Gastrocnemius medialis (tissue), 4 donors: ENCODE measurements around the gene COL21A1. TPM values are rescaled to one million over a fixed set of nuclear protein-coding genes. Genes with fewer than 3 reads are reported as not detected.

Experiments
- ATAC-seq, 2 donors: fragments of 150-250 bp; one replicate each; pipeline ENCODE4 v1.9.1; 2016
- DNase-seq, 2 donors: peaks; one replicate each; pipeline ENCODE4 v3.0.0-alpha.2; 2019
- H3K27ac ChIP-seq, 4 donors: fragments of 200-600 bp; sonication (generic); 1 replicate in 1 of 4; 2 replicates in 3 of 4; pipeline ENCODE4 v1.5.1; 2016 to 2018; ENCODE audit warnings: mild to moderate bottlenecking in 2 of 4, moderate library complexity in 1 of 4
- H3K27me3 ChIP-seq, 3 donors: fragments of 200-600 bp; sonication (generic) in 2 of 3; 1 replicate in 1 of 3; 2 replicates in 2 of 3; pipeline versions ENCODE4 v1.5.1 to v1.6.0; 2016 to 2019; ENCODE audit warnings: mild to moderate bottlenecking in 1 of 3, moderate library complexity in 1 of 3
- H3K36me3 ChIP-seq, 2 donors: fragments of 200-600 bp; sonication (generic) in 1 of 2; one replicate each; pipeline ENCODE4 v1.5.1; 2017 to 2018
- H3K4me1 ChIP-seq, 2 donors: fragments of 200-600 bp; sonication (generic) in 1 of 2; one replicate each; pipeline ENCODE4 v1.5.1; 2016 to 2017; ENCODE audit warnings: mild to moderate bottlenecking in 2 of 2
- H3K4me3 ChIP-seq, 4 donors: fragments of 200-600 bp; sonication (generic) in 3 of 4; 1 replicate in 1 of 4; 2 replicates in 3 of 4; pipeline ENCODE4 v1.5.1; 2016 to 2019; ENCODE audit warnings: mild to moderate bottlenecking in 2 of 4
- H3K9me3 ChIP-seq, 3 donors: fragments of 200-600 bp; sonication (generic) in 2 of 3; 1 replicate in 1 of 3; 2 replicates in 2 of 3; pipeline ENCODE4 v1.5.1; 2016 to 2019
- CTCF ChIP-seq, 5 experiments: fragments of 450-650 bp in 3 of 5; fragments of 200-600 bp in 2 of 5; sonication (generic) in 2 of 5; IDR thresholded peaks in 4 of 5; conservative IDR thresholded peaks in 1 of 5; 1 replicate in 4 of 5; 2 replicates in 1 of 5; pipeline ENCODE4 v1.5.1; 2016 to 2019; ENCODE audit warnings: antibody characterized with exemption in 5 of 5, mild to moderate bottlenecking in 3 of 5, moderate library complexity in 3 of 5
- POLR2A ChIP-seq, 2 donors: fragments of 450-650 bp; IDR thresholded peaks; one replicate each; pipeline ENCODE4 v1.6.1; 2017; ENCODE audit warnings: antibody characterized with exemption in 2 of 2, mild to moderate bottlenecking in 2 of 2, moderate library complexity in 2 of 2
- in situ Hi-C, 4 donors: fragments of 200-750 bp; cut with MboI; loops; one replicate each; pipeline versions ENCODE4 v1.15.0 to v1.8.0; 2017; ENCODE audit warnings: low sequenced_read_pairs in 4 of 4
- intact Hi-C: fragments of 100-400 bp; cut with DNase I; formaldehyde crosslinking; loops from one replicate; pipeline ENCODE4 v1.15.1; 2023; ENCODE audit warnings: low total_unique reads
- total RNA-seq, 4 donors: library from RNA; depleted of rRNA; stranded (reverse); fragments of >200 nt; gene quantifications; one replicate each; pipeline versions ENCODE4 v1.1.0 to v1.2.3, GENCODE V29; 2016

The COL21A1 gene
- total RNA-seq, 4 donors from 2014 or later: 0.19 to 1.1 (median 0.61) TPM

- TF ChIP-seq POLR2A (IDR thresholded peaks at IDR 0.05) (no peak), CTCF (IDR thresholded peaks at IDR 0.05 in 4 of 5, conservative IDR thresholded peaks at IDR 0.05 in 1 of 5) (no peak)
- DNase-seq: no peak
- Histone ChIP-seq H3K27me3 (no peaks in the 10 kb centered on the region), H3K4me1 (no peaks in the 10 kb centered on the region), H3K27ac (no peak overlapping the region), H3K36me3 (no peaks in the 10 kb centered on the region), H3K9me3 (no peaks in the 10 kb centered on the region), H3K4me3 (no peak overlapping the region)
- in situ Hi-C loops: no loop called here
- no peak for ATAC-seq
- intact Hi-C loops: loop anchor here (10.0 kb wide), 1 partner anchor 146 kb away; no protein-coding TSS in a partner anchor
These were observed 16.3 kb downstream of the COL21A1 start for GRCh38 chr6:56230976-56231566.

- Histone ChIP-seq H3K27ac (no peak overlapping the region), H3K4me3 (no peak overlapping the region), H3K9me3 (no peaks in the 10 kb centered on the region), H3K4me1 (no peaks in the 10 kb centered on the region), H3K27me3 (no peaks in the 10 kb centered on the region), H3K36me3 (no peaks in the 10 kb centered on the region)
- DNase-seq (no peak), ATAC-seq (no peak)
- in situ Hi-C loops: no loop called here
- no peak for TF ChIP-seq CTCF (IDR thresholded peaks at IDR 0.05 in 4 of 5, conservative IDR thresholded peaks at IDR 0.05 in 1 of 5)
- TF ChIP-seq POLR2A (IDR thresholded peaks at IDR 0.05): no peak
- intact Hi-C loops: no loop called here
These were observed 20.1 kb downstream of the COL21A1 start for GRCh38 chr6:56227071-56227879.

- intact Hi-C loops: no loop called here
These were observed 23.4 kb downstream of the COL21A1 start for GRCh38 chr6:56223995-56224394.

GRCh38 chr6:56222499-56222898 is 24.9 kb downstream of the COL21A1 start:
- H3K27ac ChIP-seq: no peak overlapping the region
- no peak overlapping the region for H3K4me3 ChIP-seq
- H3K9me3 ChIP-seq: no peaks in the 10 kb centered on the region
- intact Hi-C loops (no loop called here), in situ Hi-C loops (no loop called here)
- ATAC-seq (no peak), DNase-seq (no peak)
- H3K4me1 ChIP-seq: no peaks in the 10 kb centered on the region
- H3K36me3 ChIP-seq: no peaks in the 10 kb centered on the region
- H3K27me3 ChIP-seq: no peaks in the 10 kb centered on the region
- TF ChIP-seq POLR2A (IDR thresholded peaks at IDR 0.05) (no peak), CTCF (IDR thresholded peaks at IDR 0.05 in 4 of 5, conservative IDR thresholded peaks at IDR 0.05 in 1 of 5) (no peak)

More at GRCh38 chr6:56223995-56224394, 23.4 kb downstream of the COL21A1 start:
- no peaks in the 10 kb centered on the region for H3K36me3 ChIP-seq
- no peak overlapping the region for H3K27ac ChIP-seq
- no peaks in the 10 kb centered on the region for H3K9me3 ChIP-seq
- TF ChIP-seq CTCF (IDR thresholded peaks at IDR 0.05 in 4 of 5, conservative IDR thresholded peaks at IDR 0.05 in 1 of 5) (no peak), POLR2A (IDR thresholded peaks at IDR 0.05) (no peak)
- DNase-seq (no peak), ATAC-seq (no peak)
- in situ Hi-C loops: no loop called here
- H3K4me1 ChIP-seq: no peaks in the 10 kb centered on the region
- H3K27me3 ChIP-seq: no peaks in the 10 kb centered on the region
- no peak overlapping the region for H3K4me3 ChIP-seq
